ENCODE measurements around the gene LAMTOR2.

The LAMTOR2 gene

GRCh38 chr1:156099282-156099681, 44.7 kb downstream of the LAMTOR2 start:
- DNase-seq = no peak

GRCh38 chr1:156100205-156100995, 45.8 kb downstream of the LAMTOR2 start:
- DNase-seq = no peak

GRCh38 chr1:156101880-156102279, 47.3 kb downstream of the LAMTOR2 start:
- no peak for DNase-seq

- peak; percentile 81 for DNase-seq
Observed at GRCh38 chr1:156102633-156103511, 48.3 kb downstream of the LAMTOR2 start.

GRCh38 chr1:156103521-156103947, 49.0 kb downstream of the LAMTOR2 start:
- peak; percentile 89 for DNase-seq

- DNase-seq = peak; percentile 90
Observed at GRCh38 chr1:156104065-156104810, 49.7 kb downstream of the LAMTOR2 start.

GRCh38 chr1:156104861-156105832, 50.6 kb downstream of the LAMTOR2 start:
- DNase-seq = peak; percentile 86

GRCh38 chr1:156106624-156107488, 52.3 kb downstream of the LAMTOR2 start:
- DNase-seq = peak; percentile 83

GRCh38 chr1:156108057-156108456, 53.5 kb downstream of the LAMTOR2 start:
- DNase-seq = no peak
